HG02852 (cell line): Measurements from ENCODE around the gene POU1F1.
A peak's percentile ranks its signal among the peaks of the same experiment; 100 is the strongest.
"Not testable (repeated sequence)": the region's sequence is repeated elsewhere in the genome, so short reads cannot be mapped to it uniquely, and the experiment has no call there.

ENCODE experiments used
- ATAC-seq: cut with Tn5 transposase; IDR thresholded peaks from one replicate; pipeline ENCODE4 v1.9.1; 2021; ENCODE audit warnings: mild to moderate bottlenecking, moderate library complexity; ENCODE audit not compliant: unreplicated experiment

POU1F1 gene

DNA sequence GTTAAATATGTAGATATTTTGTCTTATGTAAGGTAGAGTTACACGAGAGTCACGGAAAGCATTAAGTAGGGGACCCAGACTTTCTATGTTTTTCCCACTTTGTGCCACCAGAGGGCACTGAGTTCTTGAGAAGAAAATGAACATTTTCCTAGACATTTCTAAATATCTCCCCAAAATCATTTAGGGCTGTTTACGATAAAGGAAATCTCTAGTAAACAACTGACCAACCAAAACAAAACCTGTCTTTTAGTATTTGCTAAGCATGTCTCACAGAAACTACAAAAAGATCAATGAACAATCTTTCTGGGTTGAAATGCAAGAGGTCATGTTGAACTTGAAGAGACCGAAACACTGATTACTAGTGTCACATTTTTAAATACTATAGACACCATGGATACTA, 16.1 kb downstream of the POU1F1 start:
- peak; percentile 75 for ATAC-seq

DNA sequence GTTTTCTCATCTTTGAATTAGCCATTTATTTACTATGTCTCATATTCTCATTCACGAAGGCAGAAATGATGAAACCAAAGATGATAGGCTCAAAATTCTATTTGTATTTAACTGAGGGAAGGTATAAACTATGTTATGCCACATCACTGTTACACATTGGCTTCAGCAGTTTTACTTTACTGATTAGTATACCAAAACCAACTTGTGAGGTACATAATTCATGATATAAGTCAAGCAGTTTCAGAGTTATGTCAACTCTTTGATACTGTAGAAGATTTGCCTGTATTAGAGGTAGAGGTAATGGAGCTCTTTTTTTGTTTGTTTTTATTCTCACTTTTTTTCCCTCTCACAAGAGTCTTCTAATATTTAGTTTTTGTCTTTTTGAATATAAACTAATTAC, 26.4 kb downstream of the POU1F1 start:
- no peak for ATAC-seq

DNA sequence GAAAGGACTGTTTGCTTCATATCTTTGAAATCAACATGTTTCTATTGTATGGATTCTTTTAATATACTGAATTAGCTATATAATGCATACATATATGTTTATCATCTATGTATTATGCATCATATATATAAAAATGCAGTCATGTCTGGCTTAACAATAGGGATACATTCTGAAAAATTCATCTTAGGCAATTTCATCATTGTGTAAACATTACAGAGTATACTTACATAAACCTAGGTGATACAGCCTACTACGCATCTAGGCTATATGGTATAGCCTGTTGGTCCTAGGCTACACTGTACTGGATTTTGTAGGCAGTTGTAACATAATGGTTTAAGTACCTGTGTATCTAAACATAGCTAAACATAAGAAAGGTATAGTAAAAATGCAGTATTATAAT, 27.6 kb downstream of the POU1F1 start:
- ATAC-seq, result no peak

DNA sequence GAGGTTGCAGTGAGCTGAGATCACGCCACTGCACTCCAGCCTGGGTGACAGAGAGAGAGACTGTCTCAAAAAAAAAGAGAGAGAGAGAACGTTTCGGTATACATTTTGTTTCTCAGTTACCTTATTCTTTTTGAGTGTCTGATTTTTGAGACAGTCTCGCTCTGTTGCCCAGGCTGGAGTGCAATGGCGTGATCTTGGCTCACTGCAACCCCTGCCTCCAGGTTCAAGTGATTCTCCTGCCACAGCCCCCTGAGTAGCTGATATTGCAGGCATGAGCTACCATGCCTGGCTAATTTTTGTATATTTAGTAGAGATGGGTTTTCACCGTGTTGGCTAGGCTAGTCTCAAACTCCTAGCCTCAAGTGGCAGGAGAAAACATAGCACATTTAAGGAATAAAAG, 28.2 kb downstream of the POU1F1 start:
- ATAC-seq, result not testable (repeated sequence)

- no peak for ATAC-seq
These were observed 29.0 kb downstream of the POU1F1 start for GRCh38 chr3:87247430-87247773.

- ATAC-seq, result no peak
These were observed 29.5 kb downstream of the POU1F1 start for GRCh38 chr3:87246662-87247429.

DNA sequence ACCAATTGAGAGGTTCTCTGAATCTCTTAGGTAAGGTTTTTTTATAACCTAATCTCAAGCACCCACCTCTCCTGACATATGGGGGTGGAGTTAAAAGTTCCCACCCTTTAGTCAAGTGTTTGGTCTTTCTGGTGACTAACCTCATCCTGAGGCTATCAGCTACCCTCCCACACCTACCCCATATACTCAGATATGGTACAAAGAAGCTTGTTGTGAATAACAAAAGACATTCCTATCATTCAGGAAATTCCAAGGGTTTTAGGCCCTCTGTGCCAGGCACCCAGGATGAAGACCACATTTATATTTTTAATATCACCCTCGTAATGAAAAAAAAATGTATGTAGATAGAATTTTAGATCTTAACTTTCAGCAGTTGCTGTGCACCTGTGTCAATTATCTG, 40.3 kb downstream of the POU1F1 start:
- no peak for ATAC-seq

DNA sequence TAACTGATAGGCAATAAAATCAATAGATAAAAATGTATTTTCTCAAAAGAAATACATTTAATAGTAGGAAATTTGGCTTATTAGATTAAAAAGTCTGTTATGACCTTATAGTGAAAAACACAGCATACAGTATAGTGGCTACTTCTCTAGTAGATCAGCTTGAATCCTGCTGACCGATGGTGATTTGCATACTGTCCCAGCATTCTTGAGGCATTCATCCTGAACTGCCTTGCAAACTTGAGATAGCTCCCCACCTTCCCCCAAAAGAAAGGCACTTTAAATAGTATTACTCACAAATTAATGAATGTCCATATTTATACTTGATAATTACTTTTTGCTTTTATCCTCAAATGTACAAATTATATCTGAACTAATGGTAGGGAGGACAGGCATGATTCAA, 42.6 kb downstream of the POU1F1 start:
- ATAC-seq, result no peak

- ATAC-seq, result no peak
These were observed 47.3 kb downstream of the POU1F1 start for GRCh38 chr3:87229113-87229512.

DNA sequence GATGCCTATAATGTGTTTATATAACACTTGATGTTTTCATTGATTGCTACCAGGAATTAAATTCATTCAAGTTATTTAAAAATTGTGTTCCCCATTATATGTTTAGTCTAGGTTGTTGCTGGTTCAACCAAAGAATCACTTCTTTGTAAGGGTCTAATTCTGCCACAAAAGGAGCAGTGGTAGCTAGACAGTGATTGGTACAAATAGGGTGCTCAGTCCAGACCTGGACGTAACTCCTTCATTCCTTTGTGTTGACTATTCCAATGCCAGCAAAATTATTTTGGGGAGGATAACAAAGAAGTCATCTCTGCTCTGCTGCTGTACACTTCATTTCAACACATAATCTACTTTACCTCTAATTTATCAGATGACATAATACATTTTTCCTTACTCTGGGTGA, 48.1 kb downstream of the POU1F1 start:
- no peak for ATAC-seq

GRCh38 chr3:87227835-87228144, 48.6 kb downstream of the POU1F1 start:
- peak; percentile 0 for ATAC-seq

GRCh38 chr3:87227104-87227834, 49.1 kb downstream of the POU1F1 start, which contains the start of gene CHMP2B:
TSS of gene CHMP2B (plus strand) at chr3:87227309. CDS start at chr3:87227523, 214 bp downstream.
- ATAC-seq, result peak; percentile 96

DNA sequence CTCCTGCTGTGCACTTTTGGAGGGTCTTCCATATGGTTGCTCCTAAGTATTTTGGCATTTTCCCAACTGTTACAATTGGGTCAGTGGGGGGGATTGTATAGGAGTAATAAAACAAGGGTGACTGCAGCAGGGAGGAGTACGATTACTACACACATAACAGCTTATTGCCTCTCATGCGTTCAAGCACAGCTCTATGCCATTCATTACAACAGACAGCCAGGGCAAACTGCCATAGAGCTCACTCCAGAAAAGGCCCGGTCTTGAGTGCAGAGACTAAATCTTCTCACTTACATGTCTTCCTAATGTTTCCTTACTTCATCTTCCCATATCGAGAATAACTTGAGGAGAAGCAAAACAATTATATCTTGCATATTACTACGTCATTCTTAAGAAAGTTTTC, 50.7 kb downstream of the POU1F1 start:
- no peak for ATAC-seq

DNA sequence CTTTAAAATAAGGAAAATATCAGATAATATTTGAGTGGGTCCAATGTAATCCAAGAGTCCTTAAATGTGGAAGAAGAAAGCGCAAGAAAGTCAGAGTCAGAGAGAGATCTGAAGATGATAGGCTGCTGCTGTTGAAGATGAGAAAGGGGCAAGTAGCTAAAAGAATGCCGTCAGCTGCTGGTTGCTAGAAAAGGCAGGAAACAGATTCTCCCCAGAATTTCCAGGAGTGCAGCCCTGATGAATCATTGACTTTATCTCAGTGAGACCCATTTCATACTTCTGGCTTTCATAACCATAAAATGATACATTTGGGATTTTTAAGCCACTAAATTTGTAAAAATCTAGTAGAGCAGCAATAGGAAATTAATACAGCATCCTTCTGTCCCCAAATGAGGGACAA, 56.8 kb downstream of the POU1F1 start:
- no peak for ATAC-seq

- no peak for ATAC-seq
These were observed 57.8 kb downstream of the POU1F1 start for GRCh38 chr3:87218560-87218959.
